HT-29 (cell line): Measurements from ENCODE around the gene SYNPO. TPM values are rescaled to one million over a fixed set of nuclear protein-coding genes. Genes with fewer than 3 reads are reported as not detected.

Experiments used
- DNase-seq: peaks from one replicate; pipeline ENCODE4 v3.0.0-alpha.2; 2015; ENCODE audit warnings: low spot score
- total RNA-seq: library from RNA; depleted of rRNA; stranded (reverse); fragments of >200 nt; shearing (Covaris generic); gene quantifications from 2 replicates; pipeline ENCODE4 v1.2.3, GENCODE V29; 2014

Gene SYNPO
- total RNA-seq, 1 experiment from 2014 or later = 0.56 TPM

GRCh38 chr5:150641006-150641570 is 628 bp downstream of the SYNPO start:
- DNase-seq = no peak

GRCh38 chr5:150641824-150642566 is 1.5 kb downstream of the SYNPO start:
- DNase-seq = no peak

DNA sequence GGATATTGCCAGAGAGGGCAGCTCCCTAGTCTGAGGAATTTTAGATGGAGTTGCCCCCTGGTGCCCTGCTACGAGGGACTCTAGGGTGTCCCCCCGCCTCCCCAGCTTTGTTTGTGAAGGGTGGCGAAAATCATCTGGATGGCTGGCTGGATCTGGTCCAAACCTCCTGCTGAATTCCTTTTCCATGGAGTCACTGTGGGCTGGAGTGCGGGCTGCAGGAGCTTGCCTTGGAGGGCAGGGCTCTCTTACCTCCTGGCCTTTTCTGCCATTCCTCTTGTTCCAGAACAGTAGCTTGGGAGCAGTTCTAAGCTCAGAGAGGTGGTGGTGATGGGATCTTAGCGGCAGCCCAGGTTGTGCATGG is 2.1 kb downstream of the SYNPO start:
- DNase-seq = peak; percentile 88

- no peak for DNase-seq
These were observed 2.7 kb downstream of the SYNPO start for GRCh38 chr5:150642991-150643710.

- DNase-seq = no peak
These were observed 3.6 kb downstream of the SYNPO start for GRCh38 chr5:150644058-150644457.

DNA sequence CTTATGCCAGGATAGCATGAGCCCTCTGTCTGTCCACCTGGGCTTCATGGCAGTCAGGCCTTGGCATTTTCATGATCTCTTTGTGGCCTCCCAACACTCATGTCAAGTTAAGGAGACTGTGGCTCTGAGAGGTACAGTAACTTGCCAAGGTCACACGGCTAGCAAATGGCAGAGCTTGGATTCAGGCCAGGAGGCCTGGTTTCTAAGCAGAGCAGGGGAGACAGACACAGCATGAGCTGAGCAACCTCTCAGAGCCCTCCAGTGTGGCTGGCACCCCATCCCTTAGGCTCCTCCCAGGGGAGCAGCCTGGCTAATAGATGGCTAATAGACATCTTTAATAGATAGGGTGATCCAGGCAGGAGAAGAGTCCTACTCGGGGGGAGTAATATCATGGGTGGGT is 4.1 kb downstream of the SYNPO start:
- DNase-seq = peak; percentile 27

DNA sequence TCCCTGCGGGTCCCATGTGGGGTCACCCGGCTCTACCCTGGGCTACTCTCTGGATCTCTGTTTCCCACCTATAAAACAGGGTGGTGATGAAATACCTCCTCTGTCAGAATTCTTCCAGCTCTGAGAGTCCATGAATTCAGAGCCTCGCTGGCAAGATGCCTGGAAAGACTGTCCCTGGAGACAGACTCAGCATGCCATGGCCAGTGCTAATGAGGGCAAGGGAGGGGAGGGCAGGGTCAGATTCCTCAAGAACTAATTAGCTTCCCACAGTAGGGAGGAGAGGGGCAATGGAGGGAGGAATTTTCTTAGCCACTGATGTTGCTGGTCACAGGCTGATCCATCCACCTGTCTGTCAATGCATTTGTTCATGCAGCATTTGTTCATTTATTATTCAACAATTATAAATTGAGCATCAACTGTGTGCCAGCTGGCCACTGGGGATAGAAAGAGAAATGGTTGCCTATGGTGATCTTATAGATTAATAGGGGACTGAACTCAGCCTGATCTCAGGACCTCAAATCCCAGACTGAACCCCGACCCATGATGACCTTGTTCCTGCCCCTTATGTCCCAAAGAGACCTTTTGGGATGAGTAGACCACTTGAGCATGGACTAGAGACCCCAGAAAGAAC is 4.7 kb downstream of the SYNPO start:
- DNase-seq = peak; percentile 68

DNA sequence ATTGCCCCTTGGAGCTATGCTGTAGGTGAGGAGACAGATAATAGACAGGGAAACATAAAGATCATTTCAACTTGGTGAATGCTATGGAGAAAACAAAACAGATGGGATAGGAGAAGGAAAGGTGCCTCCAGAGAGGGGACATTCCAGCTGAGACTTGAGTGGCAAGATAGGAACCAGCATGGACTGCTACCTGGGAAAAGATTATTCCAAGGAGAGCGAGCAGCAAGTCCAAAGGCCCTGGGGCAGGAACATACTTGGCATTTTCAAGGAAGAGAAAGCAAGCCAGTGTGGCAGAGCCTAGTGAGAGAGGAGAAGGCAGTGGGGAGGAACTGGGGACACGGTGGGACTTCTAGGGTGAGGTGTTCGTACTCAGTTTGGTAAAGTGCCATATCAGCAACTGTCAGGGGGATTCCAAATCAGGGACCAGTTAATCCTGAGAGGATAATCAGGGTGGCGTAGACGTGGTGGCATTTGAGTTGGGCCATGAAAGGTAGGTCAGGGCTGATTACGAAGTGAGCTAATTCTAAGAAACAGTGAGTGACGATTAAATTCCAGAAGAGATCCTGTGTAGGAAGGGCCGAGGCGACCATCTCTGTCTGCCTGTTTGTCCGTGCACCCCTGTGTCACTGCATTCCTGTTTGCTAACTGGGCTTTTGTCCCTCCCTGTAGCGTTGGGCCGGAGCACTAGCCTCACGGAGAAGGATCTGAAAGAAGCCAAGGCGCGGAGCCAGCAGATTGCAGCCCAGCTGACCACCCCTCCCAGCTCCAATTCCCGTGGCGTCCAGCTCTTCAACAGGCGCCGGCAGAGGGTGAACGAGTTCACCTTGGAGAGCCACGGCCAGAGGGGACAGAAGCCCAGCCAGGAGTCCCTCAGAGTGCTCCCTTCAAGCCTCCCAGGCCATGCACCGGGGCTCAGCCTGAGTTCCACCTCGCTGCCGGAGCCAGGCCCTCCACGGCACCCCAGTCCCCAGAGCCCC is 7.1 kb downstream of the SYNPO start:
- DNase-seq = no peak

- no peak for DNase-seq
These were observed 8.0 kb downstream of the SYNPO start for GRCh38 chr5:150648294-150649107.

DNA sequence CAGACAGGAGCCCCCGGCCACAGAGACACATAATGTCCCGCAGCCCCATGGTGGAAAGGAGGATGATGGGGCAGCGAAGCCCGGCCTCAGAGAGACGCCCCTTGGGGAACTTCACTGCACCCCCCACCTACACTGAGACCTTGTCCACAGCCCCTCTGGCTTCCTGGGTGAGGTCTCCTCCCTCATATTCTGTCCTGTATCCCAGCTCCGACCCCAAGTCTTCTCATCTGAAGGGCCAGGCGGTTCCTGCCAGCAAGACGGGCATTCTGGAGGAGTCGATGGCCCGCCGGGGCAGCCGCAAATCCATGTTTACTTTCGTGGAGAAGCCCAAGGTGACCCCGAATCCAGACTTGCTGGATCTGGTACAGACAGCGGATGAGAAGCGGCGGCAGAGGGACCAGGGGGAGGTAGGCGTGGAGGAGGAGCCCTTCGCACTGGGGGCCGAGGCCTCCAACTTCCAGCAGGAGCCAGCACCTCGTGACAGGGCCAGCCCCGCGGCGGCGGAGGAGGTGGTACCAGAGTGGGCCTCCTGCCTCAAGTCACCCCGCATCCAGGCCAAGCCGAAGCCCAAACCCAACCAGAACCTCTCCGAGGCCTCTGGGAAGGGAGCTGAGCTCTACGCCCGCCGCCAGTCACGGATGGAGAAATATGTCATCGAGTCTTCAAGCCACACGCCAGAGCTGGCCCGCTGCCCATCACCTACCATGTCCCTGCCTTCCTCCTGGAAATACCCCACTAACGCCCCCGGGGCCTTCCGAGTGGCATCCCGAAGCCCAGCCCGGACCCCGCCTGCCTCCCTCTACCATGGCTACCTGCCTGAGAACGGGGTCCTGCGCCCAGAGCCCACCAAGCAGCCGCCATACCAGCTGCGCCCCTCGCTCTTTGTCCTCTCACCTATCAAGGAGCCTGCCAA is 8.9 kb downstream of the SYNPO start:
- no peak for DNase-seq

- DNase-seq = no peak
These were observed 9.9 kb downstream of the SYNPO start for GRCh38 chr5:150650021-150651006.

- no peak for DNase-seq
These were observed 10.9 kb downstream of the SYNPO start for GRCh38 chr5:150651382-150651781.

DNA sequence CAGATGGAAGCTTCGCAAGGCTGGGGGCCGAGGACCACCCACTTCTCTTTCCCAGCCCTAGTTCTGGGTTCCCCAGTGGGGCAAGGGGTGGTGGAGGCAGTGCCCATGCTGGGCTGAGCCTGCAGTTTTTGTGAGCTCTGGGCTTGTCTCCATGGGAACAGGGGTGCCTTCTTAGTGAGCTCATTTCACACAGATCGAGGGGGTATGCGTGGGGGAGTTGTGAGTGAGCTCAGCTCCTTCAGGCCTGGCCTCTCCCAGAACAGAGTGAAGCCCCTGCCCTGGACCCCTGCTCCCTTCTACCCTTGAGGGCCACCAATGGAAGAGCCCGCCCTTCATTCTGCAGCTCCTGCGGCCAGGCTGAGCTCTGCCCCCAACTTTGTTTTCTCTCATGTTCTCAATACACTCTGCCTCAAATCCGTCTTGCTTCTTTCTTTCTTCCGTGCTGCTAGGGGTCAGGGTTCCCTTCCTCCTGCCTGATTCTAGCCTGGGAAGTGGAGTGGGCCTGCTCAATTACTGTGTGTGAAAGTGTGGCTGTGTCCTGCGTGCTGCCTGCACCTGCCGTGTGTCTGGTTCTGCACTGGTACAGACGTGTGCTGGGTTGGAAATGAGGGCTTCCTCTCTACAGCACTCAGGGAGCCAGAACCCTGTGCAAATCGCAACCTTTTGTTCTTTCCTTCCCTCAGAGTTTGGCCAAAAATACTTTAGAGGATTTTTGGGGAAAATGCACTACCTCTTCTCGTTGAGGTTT is 11.6 kb downstream of the SYNPO start:
- DNase-seq = no peak

- no peak for DNase-seq
These were observed 12.8 kb downstream of the SYNPO start for GRCh38 chr5:150653145-150653761.

DNA sequence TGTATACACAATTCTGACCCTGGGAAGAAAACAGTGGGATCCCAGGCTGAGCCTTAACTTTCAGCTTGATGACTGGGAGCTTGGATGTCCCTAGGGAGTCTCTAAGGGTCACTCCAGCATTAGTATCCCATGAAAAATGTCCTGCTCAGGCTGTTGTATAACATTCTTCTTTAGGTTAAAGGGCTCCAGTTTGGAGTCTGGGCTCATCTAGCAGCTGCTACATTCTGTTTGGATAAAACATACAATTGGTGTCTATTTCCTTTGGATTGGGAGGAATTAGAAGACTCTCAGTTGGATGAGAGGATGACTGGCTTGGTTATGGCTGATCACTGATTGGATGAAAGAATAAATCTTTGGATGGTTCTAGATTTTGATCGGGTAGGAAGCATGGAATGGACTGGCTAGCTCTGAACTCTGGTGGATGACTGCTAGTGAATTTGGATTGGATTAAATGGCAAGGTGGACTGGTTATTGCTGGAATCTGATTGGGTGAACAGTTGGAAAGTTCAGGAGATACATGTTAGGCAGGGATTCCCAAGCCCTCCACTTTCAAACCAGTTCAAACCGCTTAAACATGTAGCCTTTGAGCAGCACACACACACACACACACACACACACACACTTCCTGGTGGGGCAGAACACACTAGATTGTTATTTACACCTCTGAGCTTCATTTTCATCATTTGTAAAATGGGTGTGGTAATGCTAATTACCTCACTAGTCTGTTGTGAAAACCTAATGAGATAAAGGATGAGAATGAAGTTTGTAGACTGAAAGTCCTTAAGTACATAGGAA is 13.5 kb downstream of the SYNPO start:
- no peak for DNase-seq

DNA sequence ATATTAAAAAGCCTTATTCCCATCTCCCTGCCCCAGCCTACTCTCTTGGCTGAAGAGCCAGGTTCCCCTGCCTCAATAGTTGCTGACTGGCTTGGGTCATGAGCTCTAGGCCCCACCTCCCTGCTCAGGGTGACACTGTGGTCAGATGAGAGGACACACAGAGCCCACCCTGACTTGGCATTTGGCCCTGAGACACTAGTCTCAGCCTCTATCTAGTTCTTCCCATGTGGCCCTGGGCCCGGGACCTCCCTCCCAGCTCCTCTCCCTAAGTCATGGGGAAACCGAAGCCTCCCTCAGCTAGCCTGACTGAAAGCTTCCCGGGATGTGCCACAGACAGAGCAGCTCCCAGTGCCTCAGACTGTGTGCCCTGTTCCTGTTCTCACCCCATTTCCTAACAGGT is 14.8 kb downstream of the SYNPO start:
- no peak for DNase-seq
